ENCODE results near the gene ACOT12.

The ACOT12 gene

GRCh38 chr5:81401266-81401665 lies 7.3 kb upstream of the ACOT12 start:
- no peak for DNase-seq (ENCODE audit: low read depth in 2 of 3, low spot score in 1 of 3)

- no peak for DNase-seq (ENCODE audit: low read depth in 2 of 3, low spot score in 1 of 3)
Measured at GRCh38 chr5:81400375-81400774, 6.4 kb upstream of the ACOT12 start.

DNA sequence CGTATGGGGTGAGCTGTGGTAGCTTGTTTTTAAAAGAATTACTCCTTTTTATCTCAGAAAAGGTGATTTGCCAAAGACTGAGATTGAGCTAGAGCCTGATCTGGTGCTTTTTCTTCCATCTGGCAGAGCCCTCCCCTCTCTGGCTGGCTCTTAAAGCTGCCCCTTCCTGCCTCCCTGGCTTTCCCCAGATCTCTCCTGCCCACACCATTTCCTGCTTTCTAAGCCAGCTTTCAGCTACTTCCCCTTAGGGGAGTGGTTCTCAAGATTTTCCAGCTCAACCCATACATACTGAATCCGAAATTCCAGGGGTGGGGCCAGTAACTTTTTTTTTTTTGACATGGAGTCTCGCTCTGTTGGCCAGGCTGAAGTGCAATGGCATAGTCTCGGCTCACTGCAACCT lies 4.8 kb upstream of the ACOT12 start:
- no peak for DNase-seq (ENCODE audit: low read depth in 2 of 3, low spot score in 1 of 3)

DNA sequence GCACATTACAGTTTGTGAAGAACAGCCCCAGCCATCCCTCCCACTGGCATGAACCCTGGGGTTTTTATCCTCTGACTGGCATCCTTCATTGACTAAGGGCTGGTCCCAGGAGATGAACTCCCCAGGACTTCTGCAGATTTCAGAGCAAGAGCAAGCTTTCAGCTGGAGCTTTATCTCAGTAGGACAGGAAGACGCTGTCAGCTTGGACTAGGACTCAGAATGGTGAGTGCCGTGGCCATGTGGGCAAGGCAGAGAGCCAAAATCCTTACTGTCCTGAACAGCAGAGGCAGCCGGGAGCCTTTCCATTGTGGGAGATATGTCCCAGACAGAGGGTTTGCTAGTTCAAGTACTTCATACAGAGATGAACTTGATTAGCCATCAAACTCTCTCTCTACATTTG lies 3.2 kb upstream of the ACOT12 start:
- DNase-seq (ENCODE audit: low read depth in 2 of 3, low spot score in 1 of 3): no peak

- DNase-seq (ENCODE audit: low read depth in 2 of 3, low spot score in 1 of 3): no peak
Measured at GRCh38 chr5:81395262-81395661, 1.3 kb upstream of the ACOT12 start.

GRCh38 chr5:81393430-81393782 lies 528 bp downstream of the ACOT12 start:
- no peak for DNase-seq (ENCODE audit: low read depth in 2 of 3, low spot score in 1 of 3)

GRCh38 chr5:81389025-81389424 lies 4.9 kb downstream of the ACOT12 start:
- no peak for DNase-seq (ENCODE audit: low read depth in 2 of 3, low spot score in 1 of 3)

GRCh38 chr5:81388169-81388568 lies 5.8 kb downstream of the ACOT12 start:
- DNase-seq (ENCODE audit: low read depth in 2 of 3, low spot score in 1 of 3): no peak

- DNase-seq (ENCODE audit: low read depth in 2 of 3, low spot score in 1 of 3): no peak
Measured at GRCh38 chr5:81383867-81384266, 10.1 kb downstream of the ACOT12 start.

DNA sequence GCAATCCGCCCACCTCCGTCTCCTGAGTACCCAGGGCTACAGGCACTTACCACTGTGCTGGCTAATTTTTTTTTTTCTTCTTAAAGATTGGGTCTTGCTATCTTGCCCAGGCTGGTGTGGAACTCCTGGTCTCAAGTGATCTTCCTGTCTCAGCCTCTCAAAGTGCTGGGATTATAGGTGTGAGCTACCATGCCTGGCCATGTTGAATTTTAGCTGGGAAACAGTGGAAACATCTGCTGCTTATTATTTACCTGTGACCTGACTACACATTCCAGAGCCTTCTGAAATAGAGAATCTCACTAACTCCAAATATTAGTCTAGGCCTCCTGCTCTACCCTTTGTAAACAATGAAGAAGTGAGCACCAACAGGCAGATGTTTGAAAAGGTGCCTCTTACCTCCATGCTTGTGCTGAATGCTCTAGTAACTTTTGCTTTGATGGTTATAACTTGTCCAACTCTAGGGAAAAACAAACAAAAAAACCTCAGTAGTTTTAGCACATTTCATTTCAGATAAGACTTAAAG lies 22.5 kb downstream of the ACOT12 start:
- DNase-seq (ENCODE audit: low read depth in 2 of 3, low spot score in 1 of 3): no peak

DNA sequence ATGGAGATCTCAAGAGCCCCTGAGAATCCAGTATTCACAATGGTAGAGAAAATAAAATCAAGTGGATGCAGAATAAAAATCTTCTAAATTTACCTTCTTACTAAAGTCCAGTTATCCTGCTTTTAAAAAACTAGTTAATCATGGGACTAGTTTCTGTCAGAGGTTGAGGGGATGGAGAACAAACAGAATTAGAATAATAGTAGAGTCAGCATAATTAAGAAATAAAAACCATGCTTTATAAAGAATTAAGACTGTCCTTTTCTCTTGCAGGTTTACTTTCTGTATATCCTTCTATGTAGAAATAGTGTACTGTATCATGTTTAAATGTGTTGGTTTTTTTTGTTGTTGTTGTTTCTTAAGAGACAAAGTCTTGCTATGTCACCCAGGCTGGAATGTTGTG lies 23.0 kb downstream of the ACOT12 start:
- no peak for DNase-seq (ENCODE audit: low read depth in 2 of 3, low spot score in 1 of 3)

- DNase-seq (ENCODE audit: low read depth in 2 of 3, low spot score in 1 of 3): no peak
Measured at GRCh38 chr5:81365541-81365940, 28.4 kb downstream of the ACOT12 start.

- no peak for DNase-seq (ENCODE audit: low read depth in 2 of 3, low spot score in 1 of 3)
Measured at GRCh38 chr5:81363093-81363871, 30.7 kb downstream of the ACOT12 start.

DNA sequence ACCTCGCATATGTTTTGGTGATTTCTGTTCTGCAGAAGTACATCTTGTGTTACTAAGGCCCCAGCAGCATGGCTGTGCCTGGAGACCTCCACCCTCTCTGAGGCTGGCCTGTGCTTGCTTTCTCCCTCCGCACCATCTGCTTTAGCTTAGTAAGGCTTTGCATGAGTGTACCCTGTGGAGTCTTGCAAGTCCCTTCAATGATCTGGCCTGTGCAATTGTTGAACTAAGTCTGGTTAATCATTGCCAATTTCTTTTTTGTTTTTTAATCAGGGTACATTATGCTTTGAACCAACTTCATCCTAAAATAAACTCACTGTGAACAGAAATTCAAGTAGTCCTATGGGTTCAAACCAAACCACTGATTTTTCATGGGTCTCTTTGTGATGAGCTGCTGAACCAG lies 32.3 kb downstream of the ACOT12 start:
- DNase-seq (ENCODE audit: low read depth in 2 of 3, low spot score in 1 of 3): no peak

DNA sequence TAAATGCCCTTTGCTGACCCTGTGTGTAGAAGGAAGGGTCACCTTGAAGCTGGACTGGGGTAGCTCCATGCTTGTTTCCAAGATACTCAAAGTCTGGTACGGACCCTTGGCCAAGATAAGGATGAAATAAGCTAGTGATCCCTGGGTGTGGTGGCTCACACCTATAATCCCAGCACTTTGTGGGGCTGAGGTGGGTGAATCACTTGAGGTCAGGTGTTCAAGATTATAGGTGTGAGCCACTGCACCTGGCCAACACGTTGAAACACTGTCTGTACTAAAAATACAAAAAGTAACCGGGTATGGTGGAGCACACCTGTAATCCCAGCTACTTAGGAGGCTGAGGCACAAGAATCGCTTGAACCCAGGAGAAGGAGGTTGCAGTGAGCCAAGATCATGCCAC lies 33.3 kb downstream of the ACOT12 start:
- no peak for DNase-seq (ENCODE audit: low read depth in 2 of 3, low spot score in 1 of 3)

- DNase-seq (ENCODE audit: low read depth in 2 of 3, low spot score in 1 of 3): no peak
Measured at GRCh38 chr5:81359881-81360280, 34.1 kb downstream of the ACOT12 start.

GRCh38 chr5:81359108-81359507 lies 34.8 kb downstream of the ACOT12 start:
- DNase-seq (ENCODE audit: low read depth in 2 of 3, low spot score in 1 of 3): no peak

DNA sequence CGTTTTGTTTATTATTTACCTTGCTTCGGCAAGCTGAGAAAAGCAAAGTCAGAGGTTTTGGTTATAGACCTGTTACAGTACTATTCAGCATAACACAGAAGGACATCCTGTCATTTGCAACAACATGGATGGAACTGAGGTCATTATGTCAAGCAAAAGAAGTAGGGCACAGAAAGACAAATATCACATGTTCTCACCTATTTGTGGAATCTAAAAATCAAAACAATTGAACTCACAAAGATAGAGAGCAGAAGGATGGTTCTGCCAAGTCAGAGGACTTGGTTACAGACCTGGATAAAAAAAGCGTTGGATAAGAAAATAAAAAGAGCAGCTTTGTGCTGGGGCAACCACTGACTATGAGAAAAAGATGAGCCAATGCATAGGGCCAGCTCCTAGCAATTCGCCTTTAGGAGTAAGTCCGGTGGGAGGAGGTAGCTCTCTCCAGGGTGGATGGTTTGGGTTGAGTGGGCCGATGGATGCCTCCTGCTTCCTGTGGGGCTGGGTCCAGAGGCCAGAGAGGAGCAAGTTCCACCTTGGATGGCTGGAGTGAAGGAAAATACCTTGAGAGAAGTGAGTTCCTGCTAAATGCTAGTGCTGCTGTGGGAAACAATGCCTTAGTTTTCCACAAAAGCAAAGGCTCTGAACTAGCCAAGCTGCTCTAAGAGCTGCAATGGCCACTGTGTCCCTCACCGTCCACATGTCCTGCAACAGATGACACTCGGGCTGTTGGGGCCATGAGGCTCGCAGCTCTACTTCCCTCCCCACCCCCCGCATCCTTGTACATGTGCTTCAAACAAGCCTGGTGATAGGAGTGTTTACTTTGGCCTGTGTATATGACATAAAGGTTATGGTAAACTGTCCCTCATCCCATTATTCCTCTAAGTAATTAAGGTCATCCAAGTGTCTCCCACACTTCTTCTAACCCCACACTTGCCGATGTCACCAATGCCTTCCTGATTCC lies 38.4 kb downstream of the ACOT12 start:
- no peak for DNase-seq (ENCODE audit: low read depth in 2 of 3, low spot score in 1 of 3)

DNA sequence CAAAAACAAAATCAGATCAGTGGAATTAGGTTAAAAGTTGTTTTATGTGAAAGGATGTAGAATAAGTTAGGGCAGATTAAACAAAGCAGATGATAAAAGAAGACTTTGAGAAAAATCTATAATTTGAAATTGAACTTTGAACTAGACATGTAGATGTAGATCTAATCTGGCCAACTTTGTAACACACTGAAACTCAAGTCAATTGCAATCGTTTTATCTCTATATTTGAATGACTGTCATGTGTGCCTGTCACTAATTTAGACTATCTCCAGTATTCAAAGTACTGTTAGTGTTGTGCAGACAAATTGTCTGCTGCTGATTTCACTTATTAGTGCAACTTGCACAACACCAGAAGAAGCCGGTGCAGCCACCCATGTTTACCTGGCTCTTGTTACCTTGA lies 39.8 kb downstream of the ACOT12 start:
- DNase-seq (ENCODE audit: low read depth in 2 of 3, low spot score in 1 of 3): no peak

DNA sequence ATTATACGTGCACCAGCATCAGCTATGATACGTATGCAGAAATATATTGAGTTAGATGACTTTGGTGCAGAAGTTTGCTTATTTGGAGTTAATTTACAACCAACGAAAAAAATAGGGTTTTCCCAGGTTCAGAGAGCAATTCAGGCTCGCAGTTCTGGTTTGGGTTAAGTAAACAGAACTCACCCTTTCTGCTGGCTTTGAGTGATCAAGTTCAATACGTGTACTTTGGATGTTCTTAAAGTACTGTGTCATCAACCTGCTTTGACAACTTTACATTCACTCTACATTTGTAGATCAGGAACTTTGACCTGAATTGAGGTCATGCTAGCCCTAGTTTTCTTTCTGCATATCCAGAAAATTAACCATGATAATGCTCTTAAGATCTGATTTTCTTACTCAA lies 40.7 kb downstream of the ACOT12 start:
- no peak for DNase-seq (ENCODE audit: low read depth in 2 of 3, low spot score in 1 of 3)

- no peak for DNase-seq (ENCODE audit: low read depth in 2 of 3, low spot score in 1 of 3)
Measured at GRCh38 chr5:81350507-81350906, 43.4 kb downstream of the ACOT12 start.

DNA sequence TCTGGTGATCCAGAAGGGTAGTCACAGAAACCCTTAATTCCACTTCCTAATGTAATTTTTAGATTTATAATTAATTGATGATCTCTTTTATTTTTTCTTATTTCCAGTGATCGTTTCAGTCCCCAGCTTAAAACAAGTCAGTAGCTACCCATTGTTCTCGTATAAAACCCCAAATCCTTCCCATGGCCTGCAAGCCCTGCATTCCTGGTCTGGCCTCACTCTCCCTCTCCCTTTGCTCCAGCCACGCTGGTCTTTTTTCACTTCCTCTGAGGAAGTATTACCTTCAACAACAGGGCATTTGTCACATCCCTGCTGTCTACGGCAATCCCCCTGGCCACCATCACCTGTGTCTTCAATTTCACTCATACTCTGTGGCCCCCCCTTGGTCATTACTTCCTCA lies 44.8 kb downstream of the ACOT12 start:
- DNase-seq (ENCODE audit: low read depth in 2 of 3, low spot score in 1 of 3): no peak

Data from stimulated activated CD4-positive, alpha-beta T cell treated with anti-CD3 and anti-CD28 coated beads, Interleukin-12 subunit alpha, Interleukin-12 subunit beta, amount 100 ng/mL, for 48 hours (primary cell).